GM13976 (cell line): ENCODE measurements around the gene EFCAB7.

Experiments
- DNase-seq: peaks from one replicate; pipeline ENCODE4 v3.0.0; 2012; ENCODE audit warnings: low spot score
- CTCF ChIP-seq: IDR thresholded peaks from 2 replicates; pipeline ENCODE4 v1.5.1; 2012; ENCODE audit warnings: borderline replicate concordance, mild to moderate bottlenecking; ENCODE audit not compliant: insufficient read depth; ENCODE audit errors: extremely low read depth, missing control alignments, control extremely low read depth
- in situ Hi-C: fragments of 300-500 bp; cut with MboI; formaldehyde crosslinking; loops from one replicate; pipeline ENCODE4 v1.12.0; 2022; ENCODE audit warnings: low sequenced_read_pairs, mixed read lengths, inconsistent platforms; ENCODE audit not compliant: unreplicated experiment

EFCAB7 gene

GRCh38 chr1:63524201-63524600 is 876 bp downstream of the EFCAB7 start:
- in situ Hi-C loops: no loop called here
- no peak for DNase-seq
- no peak for TF ChIP-seq CTCF

- in situ Hi-C loops: no loop called here
- TF ChIP-seq CTCF: no peak
- DNase-seq: no peak
Observed at GRCh38 chr1:63532727-63533126, 9.4 kb downstream of the EFCAB7 start.

- in situ Hi-C loops: no loop called here
- no peak for DNase-seq
Observed at GRCh38 chr1:63533931-63534330, 10.6 kb downstream of the EFCAB7 start.

GRCh38 chr1:63534406-63534805 is 11.1 kb downstream of the EFCAB7 start:
- no peak for DNase-seq
- in situ Hi-C loops: no loop called here
- no peak for TF ChIP-seq CTCF

More at GRCh38 chr1:63533931-63534330, 10.6 kb downstream of the EFCAB7 start:
- no peak for TF ChIP-seq CTCF

- in situ Hi-C loops: no loop called here
- TF ChIP-seq CTCF: no peak
- no peak for DNase-seq
Observed at GRCh38 chr1:63537006-63537405, 13.7 kb downstream of the EFCAB7 start.

DNA sequence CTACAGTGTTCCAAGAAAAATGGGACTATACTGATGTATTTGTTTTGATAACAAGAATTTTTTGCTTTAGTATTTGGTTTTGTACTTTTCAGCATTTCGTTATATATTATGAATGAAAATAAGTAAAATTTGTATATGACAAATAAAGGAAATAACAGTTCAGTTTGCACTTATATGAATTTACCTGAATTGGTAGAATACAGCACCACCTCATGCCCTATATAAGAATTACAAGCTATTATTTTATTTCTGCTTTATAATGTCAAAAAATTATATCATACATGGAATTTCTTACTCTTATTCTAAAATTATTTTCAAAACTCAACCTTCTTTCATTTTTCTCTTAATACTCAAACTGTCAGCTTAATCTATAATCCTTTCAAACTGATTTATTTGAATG is 14.6 kb downstream of the EFCAB7 start:
- no peak for DNase-seq
- in situ Hi-C loops: no loop called here
- no peak for TF ChIP-seq CTCF

- in situ Hi-C loops: no loop called here
- no peak for DNase-seq
- TF ChIP-seq CTCF: no peak
Observed at GRCh38 chr1:63545780-63546179, 22.5 kb downstream of the EFCAB7 start.
